H1 (cell line): ENCODE results near the gene NR3C1.

ENCODE experiments used
- CTCF ChIP-seq, 3 experiments: IDR thresholded peaks; 1 replicate in 2 of 3; 2 replicates in 1 of 3; pipeline versions ENCODE4 v1.5.1 to v1.6.1; 2011; ENCODE audit warnings: low read length in 3 of 3, mild to moderate bottlenecking in 3 of 3, inconsistent platforms in 2 of 3, low read depth in 1 of 3, moderate library complexity in 1 of 3; ENCODE audit not compliant: insufficient read depth in 1 of 3; ENCODE audit errors: control extremely low read depth in 1 of 3
- GTF2F1 ChIP-seq: IDR thresholded peaks from 2 replicates; pipeline ENCODE4 v1.6.1; 2012; ENCODE audit warnings: low read depth, low read length, improper control_type of control experiment, borderline replicate concordance
- POU5F1 ChIP-seq: IDR thresholded peaks from 2 replicates; pipeline ENCODE4 v1.6.1; 2011; ENCODE audit warnings: low read depth, mild to moderate bottlenecking, low read length, moderate library complexity
- TF ChIP-seq, protein P1 (sequence below): IDR thresholded peaks from 2 replicates; pipeline ENCODE4 v1.6.1; 2012; ENCODE audit warnings: inconsistent platforms

GRCh38 chr5:143275512-143276363 lies 127.7 kb downstream of the NR3C1 start:
- TF ChIP-seq CTCF (IDR thresholded peaks at IDR 0.05; ENCODE audit: control extremely low read depth in 1 of 3, insufficient read depth in 1 of 3, low read depth in 1 of 3, low read length in 3 of 3) (no peak), GTF2F1 (no peak), POU5F1 (no peak)
- TF ChIP-seq, protein P1, sequence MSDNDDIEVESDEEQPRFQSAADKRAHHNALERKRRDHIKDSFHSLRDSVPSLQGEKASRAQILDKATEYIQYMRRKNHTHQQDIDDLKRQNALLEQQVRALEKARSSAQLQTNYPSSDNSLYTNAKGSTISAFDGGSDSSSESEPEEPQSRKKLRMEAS: no peak
